HepG2 (cell line): ENCODE results near the gene GUCA1A. TPM values are rescaled to one million over a fixed set of nuclear protein-coding genes. Genes with fewer than 3 reads are reported as not detected.
A peak's percentile ranks its signal among the peaks of the same experiment; 100 is the strongest.

Experiments
- AHDC1 ChIP-seq: sonication (generic); formaldehyde crosslinking; IDR thresholded peaks from 2 replicates; pipeline ENCODE4 v1.5.1; 2020; ENCODE audit warnings: mild to moderate bottlenecking, missing genetic modification reagents, borderline replicate concordance
- FLYWCH1 ChIP-seq: sonication (generic); formaldehyde crosslinking; IDR thresholded peaks from 2 replicates; pipeline ENCODE4 v1.8.1; 2023; ENCODE audit warnings: mild to moderate bottlenecking, missing genetic modification reagents
- GTF3A ChIP-seq: sonication (generic); formaldehyde crosslinking; conservative IDR thresholded peaks from 2 replicates; pipeline ENCODE4 v1.4.0; 2020; ENCODE audit warnings: mild to moderate bottlenecking, missing genetic modification reagents
- IRX3 ChIP-seq: sonication (generic); formaldehyde crosslinking; IDR thresholded peaks from 2 replicates; pipeline ENCODE4 v1.8.1; 2023; ENCODE audit warnings: mild to moderate bottlenecking, low read depth, missing genetic modification reagents, borderline replicate concordance
- ISL2 ChIP-seq: sonication (generic); formaldehyde crosslinking; IDR thresholded peaks from 2 replicates; pipeline ENCODE4 v1.5.0; 2020; ENCODE audit warnings: missing genetic modification reagents
- NR2C2 ChIP-seq: sonication (generic); formaldehyde crosslinking; IDR thresholded peaks from 2 replicates; pipeline ENCODE4 v1.4.0; 2020; ENCODE audit warnings: missing genetic modification reagents, mild to moderate bottlenecking, moderate library complexity, borderline replicate concordance
- RBFOX2 ChIP-seq: fragments of 200-400 bp; formaldehyde crosslinking; IDR thresholded peaks from 2 replicates; pipeline ENCODE4 v1.6.1; 2017; ENCODE audit warnings: low read depth, mild to moderate bottlenecking, low read length
- RFX5 ChIP-seq: IDR thresholded peaks from 2 replicates; pipeline ENCODE4 v1.6.1; 2011; ENCODE audit warnings: low read depth, low read length, improper control_type of control experiment
- SIX4 ChIP-seq: sonication (generic); formaldehyde crosslinking; IDR thresholded peaks from 2 replicates; pipeline ENCODE4 v1.4.0; 2020; ENCODE audit warnings: missing genetic modification reagents
- SOX6 ChIP-seq, 2 experiments: fragments of 450-650 bp in 1 of 2; sonication (generic) in 1 of 2; formaldehyde crosslinking in 1 of 2; IDR thresholded peaks; 2 replicates each; pipeline versions ENCODE4 v1.4.0 to v1.6.1; 2017 to 2020; ENCODE audit warnings: antibody characterized with exemption in 1 of 2, mild to moderate bottlenecking in 1 of 2, missing genetic modification reagents in 1 of 2
- SPEN ChIP-seq: sonication (generic); formaldehyde crosslinking; IDR thresholded peaks from 2 replicates; pipeline ENCODE4 v1.5.1; 2020; ENCODE audit warnings: low read depth, mild to moderate bottlenecking, missing genetic modification reagents
- TBX3 ChIP-seq: fragments of 450-650 bp; IDR thresholded peaks from 2 replicates; pipeline ENCODE4 v1.6.1; 2017; ENCODE audit warnings: antibody characterized with exemption, mild to moderate bottlenecking, inconsistent platforms, borderline replicate concordance
- TOE1 ChIP-seq: sonication (generic); formaldehyde crosslinking; IDR thresholded peaks from 2 replicates; pipeline ENCODE4 v1.4.0; 2020; ENCODE audit warnings: mild to moderate bottlenecking, missing genetic modification reagents
- TOPORS ChIP-seq: sonication (generic); formaldehyde crosslinking; IDR thresholded peaks from 2 replicates; pipeline ENCODE4 v1.8.0; 2023; ENCODE audit warnings: mild to moderate bottlenecking, missing genetic modification reagents
- ZBTB25 ChIP-seq: IDR thresholded peaks from 2 replicates; pipeline ENCODE4 v1.6.1; 2018; ENCODE audit warnings: missing genetic modification reagents
- ZBTB46 ChIP-seq: sonication (generic); formaldehyde crosslinking; IDR thresholded peaks from 2 replicates; pipeline ENCODE4 v1.4.0; 2020; ENCODE audit warnings: mild to moderate bottlenecking, missing genetic modification reagents, borderline replicate concordance
- ZC3H13 ChIP-seq: sonication (generic); formaldehyde crosslinking; IDR thresholded peaks from 2 replicates; pipeline ENCODE4 v1.8.1; 2023; ENCODE audit warnings: mild to moderate bottlenecking, missing genetic modification reagents, moderate library complexity
- ZNF10 ChIP-seq: sonication (generic); formaldehyde crosslinking; IDR thresholded peaks from 2 replicates; pipeline ENCODE4 v1.4.0; 2020; ENCODE audit warnings: mild to moderate bottlenecking, low read depth, missing genetic modification reagents, borderline replicate concordance
- ZNF572 ChIP-seq: sonication (generic); formaldehyde crosslinking; IDR thresholded peaks from 2 replicates; pipeline ENCODE4 v1.5.1; 2020; ENCODE audit warnings: mild to moderate bottlenecking, missing genetic modification reagents
- ZNF674 ChIP-seq: sonication (generic); formaldehyde crosslinking; IDR thresholded peaks from 2 replicates; pipeline ENCODE4 v1.5.0; 2020; ENCODE audit warnings: low read depth, mild to moderate bottlenecking, missing genetic modification reagents
- ZNF768 ChIP-seq: sonication (generic); formaldehyde crosslinking; IDR thresholded peaks from 2 replicates; pipeline ENCODE4 v1.4.0; 2020; ENCODE audit warnings: missing genetic modification reagents
- ZNF788 ChIP-seq: sonication (generic); formaldehyde crosslinking; IDR thresholded peaks from 2 replicates; pipeline ENCODE4 v1.5.0; 2020; ENCODE audit warnings: mild to moderate bottlenecking, missing genetic modification reagents, borderline replicate concordance
- polyA plus RNA-seq, 8 experiments: library from polyadenylated mRNA; depleted of rRNA in 3 of 8; stranded (reverse) in 7 of 8; unstranded in 1 of 8; fragments of >200 nt; fragmentation: Illumina TruSeq in 4 of 8; extraction: Trizol in 4 of 8; gene quantifications; 2 replicates each; pipeline versions ENCODE4 v1.2.1 to v1.2.3, GENCODE V29; 2011 to 2016; ENCODE audit warnings: low read depth in 4 of 8, missing spikeins in 1 of 8, mixed read lengths in 1 of 8; ENCODE audit not compliant: insufficient read depth in 1 of 8
- total RNA-seq, 5 experiments: library from RNA; depleted of rRNA; stranded (reverse); fragments of >200 nt; fragmentation: Illumina TruSeq; extraction: Trizol; gene quantifications; 2 replicates each; pipeline ENCODE4 v1.2.3, GENCODE V29; 2016; ENCODE audit warnings: low read depth in 1 of 5

The GUCA1A gene
- total and polyA plus RNA-seq, 2 of the 13 experiments (the other 11 are each of a cell fraction or from before 2014, with no cell fraction given) = not detected

- no peak for TF ChIP-seq AHDC1 (CRISPR knock-in tag)
- no peak for TF ChIP-seq TOE1 (CRISPR knock-in tag)
- no peak for TF ChIP-seq TOPORS (CRISPR knock-in tag)
- TF ChIP-seq SOX6 (IDR thresholded peaks at IDR 0.05) = no peak
- peak; percentile 14; the same call in 1 of the 2 replicates for TF ChIP-seq SOX6 (CRISPR knock-in tag; IDR thresholded peaks at IDR 0.05)
- TF ChIP-seq SIX4 (CRISPR knock-in tag) = no peak
- TF ChIP-seq FLYWCH1 (CRISPR knock-in tag) = no peak
- TF ChIP-seq ZNF788 (CRISPR knock-in tag) = no peak
- TF ChIP-seq RBFOX2 = no peak
- no peak for TF ChIP-seq ZBTB25 (CRISPR knock-in tag)
- TF ChIP-seq ZNF674 = no peak
- TF ChIP-seq TBX3 = 0 out of 2 replicates have a peak, but pooled peaks have one; percentile 6
- no peak for TF ChIP-seq ZNF572 (CRISPR knock-in tag)
- no peak for TF ChIP-seq ZNF10 (CRISPR knock-in tag)
- TF ChIP-seq ZC3H13 (CRISPR knock-in tag) = no peak
- no peak for TF ChIP-seq RFX5
- no peak for TF ChIP-seq IRX3
- no peak for TF ChIP-seq ZNF768 (CRISPR knock-in tag)
- TF ChIP-seq ZBTB46 = no peak
- TF ChIP-seq NR2C2 = peak; percentile 35; the same call in 1 of the 2 replicates
- no peak for TF ChIP-seq GTF3A (CRISPR knock-in tag)
- no peak for TF ChIP-seq SPEN (CRISPR knock-in tag)
- TF ChIP-seq ISL2 (CRISPR knock-in tag) = no peak
Measured at GRCh38 chr6:42197555-42198362, 24.6 kb downstream of the GUCA1A start (continued).
